Testis (tissue), 2 donors: Measurements from ENCODE around the gene RECQL5.

Experiments used
- CTCF ChIP-seq, 3 experiments: fragments of 450-650 bp in 2 of 3; fragments of 200-600 bp in 1 of 3; sonication (generic) in 1 of 3; IDR thresholded peaks; one replicate each; pipeline ENCODE4 v1.5.1; 2016 to 2019; ENCODE audit warnings: antibody characterized with exemption in 3 of 3, mild to moderate bottlenecking in 2 of 3, moderate library complexity in 1 of 3
- POLR2A ChIP-seq: fragments of 450-650 bp; IDR thresholded peaks from one replicate; pipeline ENCODE4 v1.6.1; 2017; ENCODE audit warnings: antibody characterized with exemption, mild to moderate bottlenecking, moderate library complexity

- TF ChIP-seq CTCF (IDR thresholded peaks at IDR 0.05), result no peak
- no peak for TF ChIP-seq POLR2A
Observed at GRCh38 chr17:75661531-75661930, 5.4 kb downstream of the RECQL5 start.
